Spleen (tissue), 7 donors: ENCODE data around the gene DCUN1D3.

Experiments used
- POLR2AphosphoS5 ChIP-seq, 3 donors: sonication (generic); formaldehyde crosslinking; IDR thresholded peaks; one replicate each; pipeline ENCODE4 v1.5.1; 2017; ENCODE audit warnings: antibody characterized with exemption in 3 of 3
- TF ChIP-seq, protein P1 (sequence below), 11 experiments: fragments of 200-600 bp in 7 of 11; fragments of 450-650 bp in 4 of 11; sonication (generic) in 4 of 11; IDR thresholded peaks in 8 of 11; conservative IDR thresholded peaks in 3 of 11; 1 replicate in 7 of 11; 2 replicates in 4 of 11; pipeline versions ENCODE4 v1.4.0 to v1.8.0; 2016 to 2021; ENCODE audit warnings: antibody characterized with exemption in 11 of 11, inconsistent platforms in 4 of 11, mild to moderate bottlenecking in 1 of 11
- donor health status: DM: no; HTN: no; CAD: no; lungs with moderate emphysema.
- donor health status: DM: no; HTN: no; CAD: no.
- donor health status: DM: no; HTN: no; CAD: no.

DNA sequence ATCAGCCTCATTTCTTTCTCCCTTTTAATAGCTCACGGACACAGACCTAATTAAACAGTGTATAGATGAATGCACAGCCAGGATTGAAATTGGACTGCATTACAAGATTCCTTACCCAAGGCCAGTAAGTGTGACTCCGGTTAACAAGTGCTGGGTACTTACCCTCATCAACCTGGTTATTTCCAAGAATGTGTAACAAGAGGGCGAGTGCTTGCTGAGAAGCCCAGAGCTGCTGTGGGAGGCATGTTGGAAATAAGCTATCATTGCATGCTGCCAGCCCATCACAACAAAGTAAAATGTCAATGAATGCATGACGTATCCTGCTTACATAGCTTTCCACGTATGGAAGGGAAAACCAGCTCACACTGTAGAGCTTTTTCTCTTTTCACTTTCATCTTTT lies 19.9 kb upstream of the DCUN1D3 start:
- TF ChIP-seq, protein P1, sequence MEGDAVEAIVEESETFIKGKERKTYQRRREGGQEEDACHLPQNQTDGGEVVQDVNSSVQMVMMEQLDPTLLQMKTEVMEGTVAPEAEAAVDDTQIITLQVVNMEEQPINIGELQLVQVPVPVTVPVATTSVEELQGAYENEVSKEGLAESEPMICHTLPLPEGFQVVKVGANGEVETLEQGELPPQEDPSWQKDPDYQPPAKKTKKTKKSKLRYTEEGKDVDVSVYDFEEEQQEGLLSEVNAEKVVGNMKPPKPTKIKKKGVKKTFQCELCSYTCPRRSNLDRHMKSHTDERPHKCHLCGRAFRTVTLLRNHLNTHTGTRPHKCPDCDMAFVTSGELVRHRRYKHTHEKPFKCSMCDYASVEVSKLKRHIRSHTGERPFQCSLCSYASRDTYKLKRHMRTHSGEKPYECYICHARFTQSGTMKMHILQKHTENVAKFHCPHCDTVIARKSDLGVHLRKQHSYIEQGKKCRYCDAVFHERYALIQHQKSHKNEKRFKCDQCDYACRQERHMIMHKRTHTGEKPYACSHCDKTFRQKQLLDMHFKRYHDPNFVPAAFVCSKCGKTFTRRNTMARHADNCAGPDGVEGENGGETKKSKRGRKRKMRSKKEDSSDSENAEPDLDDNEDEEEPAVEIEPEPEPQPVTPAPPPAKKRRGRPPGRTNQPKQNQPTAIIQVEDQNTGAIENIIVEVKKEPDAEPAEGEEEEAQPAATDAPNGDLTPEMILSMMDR (IDR thresholded peaks at IDR 0.05 in 8 of 11, conservative IDR thresholded peaks at IDR 0.05 in 3 of 11): no peak
- no peak for TF ChIP-seq POLR2AphosphoS5 (IDR thresholded peaks at IDR 0.05)
